Liver (tissue), 9 donors: ENCODE results near the gene ARAF. TPM values are rescaled to one million over a fixed set of nuclear protein-coding genes. Genes with fewer than 3 reads are reported as not detected.

ENCODE experiments used
- DNase-seq: peaks from one replicate; pipeline ENCODE4 v3.0.0-alpha.2; 2017; ENCODE audit warnings: low spot score
- H3K27ac ChIP-seq, 2 donors: one replicate each; pipeline ENCODE4 v1.7.0; 2013; ENCODE audit warnings: inconsistent platforms in 2 of 2, low read length in 2 of 2, control low read depth in 1 of 2, low read depth in 1 of 2, mild to moderate bottlenecking in 1 of 2
- H3K27me3 ChIP-seq, 4 donors: one replicate each; pipeline versions ENCODE4 v1.6.1 to v1.7.0; 2013; ENCODE audit warnings: low read length in 3 of 4, inconsistent platforms in 1 of 4, mild to moderate bottlenecking in 1 of 4, moderate library complexity in 1 of 4; ENCODE audit not compliant: control insufficient read depth in 4 of 4, insufficient read depth in 4 of 4
- H3K36me3 ChIP-seq, 4 donors: one replicate each; pipeline versions ENCODE4 v1.6.1 to v1.7.0; 2013; ENCODE audit warnings: low read length in 3 of 4, mild to moderate bottlenecking in 3 of 4, low read depth in 1 of 4, moderate library complexity in 1 of 4; ENCODE audit not compliant: control insufficient read depth in 4 of 4, insufficient read depth in 3 of 4
- H3K4me1 ChIP-seq, 4 donors: one replicate each; pipeline versions ENCODE4 v1.6.1 to v1.7.0; 2013; ENCODE audit warnings: low read length in 3 of 4, mild to moderate bottlenecking in 3 of 4, moderate library complexity in 1 of 4; ENCODE audit not compliant: control insufficient read depth in 4 of 4, insufficient read depth in 4 of 4
- H3K4me3 ChIP-seq, 3 donors: one replicate each; pipeline versions ENCODE4 v1.6.1 to v1.7.0; 2013; ENCODE audit warnings: low read length in 3 of 3, control low read depth in 1 of 3, low read depth in 1 of 3, mild to moderate bottlenecking in 1 of 3
- H3K9ac ChIP-seq, 2 donors: one replicate each; pipeline ENCODE4 v1.7.0; 2013; ENCODE audit warnings: low read length in 2 of 2, mild to moderate bottlenecking in 2 of 2, moderate library complexity in 2 of 2, control low read depth in 1 of 2, low read depth in 1 of 2
- H3K9me3 ChIP-seq, 4 donors: one replicate each; pipeline versions ENCODE4 v1.6.1 to v1.7.0; 2013; ENCODE audit warnings: low read length in 3 of 4; ENCODE audit not compliant: control insufficient read depth in 4 of 4
- EGR1 ChIP-seq, 2 donors: IDR thresholded peaks; 2 replicates each; pipeline ENCODE4 v1.6.1; 2016 to 2018; ENCODE audit warnings: antibody characterized with exemption in 2 of 2, low read depth in 2 of 2
- FOXA1 ChIP-seq: IDR thresholded peaks from 2 replicates; pipeline ENCODE4 v1.6.1; 2016; ENCODE audit warnings: antibody characterized with exemption
- HNF4A ChIP-seq, 2 donors: conservative IDR thresholded peaks; 2 replicates each; pipeline ENCODE4 v1.6.1; 2016; ENCODE audit warnings: antibody characterized with exemption in 2 of 2, mild to moderate bottlenecking in 2 of 2
- HNF4G ChIP-seq: IDR thresholded peaks from 2 replicates; pipeline ENCODE4 v1.6.1; 2016; ENCODE audit warnings: antibody characterized with exemption
- JUND ChIP-seq, 2 donors: IDR thresholded peaks; 2 replicates each; pipeline ENCODE4 v1.6.1; 2016; ENCODE audit warnings: antibody characterized with exemption in 2 of 2
- NR2F2 ChIP-seq: IDR thresholded peaks from 2 replicates; pipeline ENCODE4 v1.6.1; 2016; ENCODE audit warnings: antibody characterized with exemption
- RAD21 ChIP-seq, 2 donors: IDR thresholded peaks; 2 replicates each; pipeline ENCODE4 v1.6.1; 2016; ENCODE audit warnings: antibody characterized with exemption in 2 of 2, mild to moderate bottlenecking in 2 of 2
- RXRA ChIP-seq, 2 donors: IDR thresholded peaks; 2 replicates each; pipeline ENCODE4 v1.6.1; 2017 to 2018; ENCODE audit warnings: antibody characterized with exemption in 2 of 2, mild to moderate bottlenecking in 1 of 2
- SP1 ChIP-seq: IDR thresholded peaks from 2 replicates; pipeline ENCODE4 v1.6.1; 2018; ENCODE audit warnings: antibody characterized with exemption, mild to moderate bottlenecking
- TAF1 ChIP-seq: conservative IDR thresholded peaks from 2 replicates; pipeline ENCODE4 v1.6.1; 2016; ENCODE audit warnings: antibody characterized with exemption, mild to moderate bottlenecking
- YY1 ChIP-seq: IDR thresholded peaks from 2 replicates; pipeline ENCODE4 v1.6.1; 2016; ENCODE audit warnings: antibody characterized with exemption, mild to moderate bottlenecking
- WGBS: extraction: QIAGEN DNeasy Blood & Tissue Kit; methylation state at CpG from one replicate; pipeline ENCODE4 v1.1.7; 2013; 5-methylcytosine and 5-hydroxymethylcytosine counted together
- polyA plus RNA-seq, 2 donors: library from polyadenylated mRNA; stranded (reverse) in 1 of 2; unstranded in 1 of 2; fragments of 200-250 nt in 1 of 2; fragments of >200 nt in 1 of 2; fragmentation: Nextera tagmentation in 1 of 2; extraction: Ambion mirVana in 1 of 2; gene quantifications; one replicate each; pipeline versions ENCODE4 v1.2.1 to v1.2.3, GENCODE V29; 2013 to 2015
- total RNA-seq, 2 donors: library from RNA; depleted of rRNA; stranded (reverse); fragments of >200 nt; gene quantifications; one replicate each; pipeline ENCODE4 v1.2.3, GENCODE V29; 2014
- TF ChIP-seq, protein P1 (sequence below): IDR thresholded peaks from 2 replicates; pipeline ENCODE4 v1.6.1; 2016; ENCODE audit warnings: antibody characterized with exemption, mild to moderate bottlenecking
- TF ChIP-seq, protein P2 (sequence below): fragments of 150-350 bp; IDR thresholded peaks from 2 replicates; pipeline ENCODE4 v1.5.1; 2017; ENCODE audit warnings: improper control_type of control experiment, low read depth, low read length; ENCODE audit not compliant: missing input control
- TF ChIP-seq, protein P3 (sequence below): IDR thresholded peaks from 2 replicates; pipeline ENCODE4 v1.6.1; 2016; ENCODE audit warnings: antibody characterized with exemption
- TF ChIP-seq, protein P4 (sequence below): IDR thresholded peaks from 2 replicates; pipeline ENCODE4 v1.6.1; 2016; ENCODE audit warnings: antibody characterized with exemption
- TF ChIP-seq, protein P5 (sequence below): IDR thresholded peaks from 2 replicates; pipeline ENCODE4 v1.6.1; 2016; ENCODE audit warnings: antibody characterized with exemption
- donor health status: healthy.
- donor health status: healthy.
- donor health status: healthy.
- donor health status: healthy.
- donor health status: healthy.

The ARAF gene
- total and polyA plus RNA-seq, 4 donors: 16.2 to 59.8 (median 38.9) TPM

DNA sequence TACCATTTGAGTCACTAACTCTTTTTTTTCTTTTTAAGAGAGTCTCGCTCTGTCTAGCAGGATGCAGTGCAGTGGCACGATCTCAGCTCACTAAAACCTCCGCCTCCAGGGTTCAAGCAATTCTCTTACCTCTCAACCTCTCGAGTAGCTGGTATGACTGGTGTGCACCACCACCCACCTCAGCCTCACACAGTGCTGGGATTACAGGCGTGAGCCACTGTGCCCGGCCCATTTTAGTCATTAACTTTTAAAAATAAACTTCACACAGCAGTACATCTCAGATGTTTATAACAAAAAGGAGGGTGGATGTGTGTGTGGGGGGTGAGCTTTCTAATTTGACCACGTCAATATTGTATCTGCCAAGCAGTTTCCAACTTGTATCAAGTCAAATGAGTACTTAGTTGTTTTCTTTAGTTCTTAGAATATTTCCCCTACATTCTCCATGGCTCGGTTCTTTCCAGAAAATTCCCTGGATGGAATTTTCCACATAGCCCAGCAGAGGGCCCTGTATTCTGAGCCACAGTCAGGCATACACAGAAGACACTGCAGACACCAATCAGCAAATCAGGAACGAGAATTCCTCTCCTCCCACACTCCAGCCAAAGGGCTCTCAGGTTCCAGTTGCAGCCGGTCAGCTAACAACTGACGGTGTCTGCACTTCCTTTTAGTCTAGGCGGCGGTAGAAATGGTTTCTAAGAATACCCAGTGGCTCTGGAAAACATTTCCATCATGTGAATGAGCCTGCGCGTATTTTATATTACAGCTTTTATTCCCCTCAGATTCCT, 20.1 kb upstream of the ARAF start (continued):
- TF ChIP-seq, protein P1, sequence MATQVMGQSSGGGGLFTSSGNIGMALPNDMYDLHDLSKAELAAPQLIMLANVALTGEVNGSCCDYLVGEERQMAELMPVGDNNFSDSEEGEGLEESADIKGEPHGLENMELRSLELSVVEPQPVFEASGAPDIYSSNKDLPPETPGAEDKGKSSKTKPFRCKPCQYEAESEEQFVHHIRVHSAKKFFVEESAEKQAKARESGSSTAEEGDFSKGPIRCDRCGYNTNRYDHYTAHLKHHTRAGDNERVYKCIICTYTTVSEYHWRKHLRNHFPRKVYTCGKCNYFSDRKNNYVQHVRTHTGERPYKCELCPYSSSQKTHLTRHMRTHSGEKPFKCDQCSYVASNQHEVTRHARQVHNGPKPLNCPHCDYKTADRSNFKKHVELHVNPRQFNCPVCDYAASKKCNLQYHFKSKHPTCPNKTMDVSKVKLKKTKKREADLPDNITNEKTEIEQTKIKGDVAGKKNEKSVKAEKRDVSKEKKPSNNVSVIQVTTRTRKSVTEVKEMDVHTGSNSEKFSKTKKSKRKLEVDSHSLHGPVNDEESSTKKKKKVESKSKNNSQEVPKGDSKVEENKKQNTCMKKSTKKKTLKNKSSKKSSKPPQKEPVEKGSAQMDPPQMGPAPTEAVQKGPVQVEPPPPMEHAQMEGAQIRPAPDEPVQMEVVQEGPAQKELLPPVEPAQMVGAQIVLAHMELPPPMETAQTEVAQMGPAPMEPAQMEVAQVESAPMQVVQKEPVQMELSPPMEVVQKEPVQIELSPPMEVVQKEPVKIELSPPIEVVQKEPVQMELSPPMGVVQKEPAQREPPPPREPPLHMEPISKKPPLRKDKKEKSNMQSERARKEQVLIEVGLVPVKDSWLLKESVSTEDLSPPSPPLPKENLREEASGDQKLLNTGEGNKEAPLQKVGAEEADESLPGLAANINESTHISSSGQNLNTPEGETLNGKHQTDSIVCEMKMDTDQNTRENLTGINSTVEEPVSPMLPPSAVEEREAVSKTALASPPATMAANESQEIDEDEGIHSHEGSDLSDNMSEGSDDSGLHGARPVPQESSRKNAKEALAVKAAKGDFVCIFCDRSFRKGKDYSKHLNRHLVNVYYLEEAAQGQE: peak; percentile 91
- TF ChIP-seq RXRA (IDR thresholded peaks at IDR 0.05): peak in 1 of 2 donors; percentile 43

DNA sequence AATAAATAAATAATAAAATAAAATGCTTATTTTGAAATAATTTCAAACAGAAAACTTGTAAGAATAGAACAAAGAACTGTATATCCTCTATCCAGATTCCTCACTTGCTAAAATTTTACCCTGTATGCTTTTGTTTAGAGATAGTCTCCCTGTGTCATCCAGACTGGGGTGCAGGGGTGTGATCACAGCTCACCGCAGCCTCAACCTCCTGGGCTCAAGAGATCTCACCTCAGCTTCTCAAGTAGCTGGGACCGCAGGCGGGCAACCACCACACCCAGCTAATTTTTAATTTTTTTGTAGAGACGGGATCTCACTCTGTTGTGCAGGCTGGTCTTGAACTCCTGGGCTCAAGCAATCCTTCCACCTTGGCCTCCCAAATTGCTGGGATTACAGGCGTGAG, 17.5 kb upstream of the ARAF start:
- Histone ChIP-seq H3K4me3 (no peak overlapping the region), H3K27me3 (no peaks in the 10 kb centered on the region), H3K36me3 (no peaks in the 10 kb centered on the region), H3K4me1 (no peaks in the 10 kb centered on the region), H3K27ac (no peak overlapping the region), H3K9me3 (no peaks in the 10 kb centered on the region), H3K9ac (no peak overlapping the region)
- 95% methylated on average over 5 of the region's 5 CpGs for WGBS
- TF ChIP-seq, protein P2, sequence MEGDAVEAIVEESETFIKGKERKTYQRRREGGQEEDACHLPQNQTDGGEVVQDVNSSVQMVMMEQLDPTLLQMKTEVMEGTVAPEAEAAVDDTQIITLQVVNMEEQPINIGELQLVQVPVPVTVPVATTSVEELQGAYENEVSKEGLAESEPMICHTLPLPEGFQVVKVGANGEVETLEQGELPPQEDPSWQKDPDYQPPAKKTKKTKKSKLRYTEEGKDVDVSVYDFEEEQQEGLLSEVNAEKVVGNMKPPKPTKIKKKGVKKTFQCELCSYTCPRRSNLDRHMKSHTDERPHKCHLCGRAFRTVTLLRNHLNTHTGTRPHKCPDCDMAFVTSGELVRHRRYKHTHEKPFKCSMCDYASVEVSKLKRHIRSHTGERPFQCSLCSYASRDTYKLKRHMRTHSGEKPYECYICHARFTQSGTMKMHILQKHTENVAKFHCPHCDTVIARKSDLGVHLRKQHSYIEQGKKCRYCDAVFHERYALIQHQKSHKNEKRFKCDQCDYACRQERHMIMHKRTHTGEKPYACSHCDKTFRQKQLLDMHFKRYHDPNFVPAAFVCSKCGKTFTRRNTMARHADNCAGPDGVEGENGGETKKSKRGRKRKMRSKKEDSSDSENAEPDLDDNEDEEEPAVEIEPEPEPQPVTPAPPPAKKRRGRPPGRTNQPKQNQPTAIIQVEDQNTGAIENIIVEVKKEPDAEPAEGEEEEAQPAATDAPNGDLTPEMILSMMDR: no peak
- TF ChIP-seq, protein P3, sequence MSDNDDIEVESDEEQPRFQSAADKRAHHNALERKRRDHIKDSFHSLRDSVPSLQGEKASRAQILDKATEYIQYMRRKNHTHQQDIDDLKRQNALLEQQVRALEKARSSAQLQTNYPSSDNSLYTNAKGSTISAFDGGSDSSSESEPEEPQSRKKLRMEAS: no peak
- TF ChIP-seq, protein P1: no peak
- TF ChIP-seq HNF4A (conservative IDR thresholded peaks at IDR 0.05) (no peak), RAD21 (IDR thresholded peaks at IDR 0.05) (no peak), SP1 (no peak), TAF1 (no peak), JUND (IDR thresholded peaks at IDR 0.05) (no peak), HNF4G (no peak), EGR1 (IDR thresholded peaks at IDR 0.05; ENCODE audit: low read depth in 2 of 2) (no peak), FOXA1 (no peak), YY1 (no peak), RXRA (IDR thresholded peaks at IDR 0.05) (no peak), NR2F2 (no peak)
- TF ChIP-seq, protein P4, sequence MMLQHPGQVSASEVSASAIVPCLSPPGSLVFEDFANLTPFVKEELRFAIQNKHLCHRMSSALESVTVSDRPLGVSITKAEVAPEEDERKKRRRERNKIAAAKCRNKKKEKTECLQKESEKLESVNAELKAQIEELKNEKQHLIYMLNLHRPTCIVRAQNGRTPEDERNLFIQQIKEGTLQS: no peak
- TF ChIP-seq, protein P5, sequence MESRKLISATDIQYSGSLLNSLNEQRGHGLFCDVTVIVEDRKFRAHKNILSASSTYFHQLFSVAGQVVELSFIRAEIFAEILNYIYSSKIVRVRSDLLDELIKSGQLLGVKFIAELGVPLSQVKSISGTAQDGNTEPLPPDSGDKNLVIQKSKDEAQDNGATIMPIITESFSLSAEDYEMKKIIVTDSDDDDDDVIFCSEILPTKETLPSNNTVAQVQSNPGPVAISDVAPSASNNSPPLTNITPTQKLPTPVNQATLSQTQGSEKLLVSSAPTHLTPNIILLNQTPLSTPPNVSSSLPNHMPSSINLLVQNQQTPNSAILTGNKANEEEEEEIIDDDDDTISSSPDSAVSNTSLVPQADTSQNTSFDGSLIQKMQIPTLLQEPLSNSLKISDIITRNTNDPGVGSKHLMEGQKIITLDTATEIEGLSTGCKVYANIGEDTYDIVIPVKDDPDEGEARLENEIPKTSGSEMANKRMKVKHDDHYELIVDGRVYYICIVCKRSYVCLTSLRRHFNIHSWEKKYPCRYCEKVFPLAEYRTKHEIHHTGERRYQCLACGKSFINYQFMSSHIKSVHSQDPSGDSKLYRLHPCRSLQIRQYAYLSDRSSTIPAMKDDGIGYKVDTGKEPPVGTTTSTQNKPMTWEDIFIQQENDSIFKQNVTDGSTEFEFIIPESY: no peak
- no peak for DNase-seq
